HepG2 (cell line): ENCODE measurements around the gene PSMD5. TPM values are rescaled to one million over a fixed set of nuclear protein-coding genes. Genes with fewer than 3 reads are reported as not detected.

Experiments
- CHCHD3 ChIP-seq: sonication (generic); formaldehyde crosslinking; IDR thresholded peaks from 2 replicates; pipeline ENCODE4 v1.8.0; 2022; ENCODE audit warnings: mild to moderate bottlenecking, missing genetic modification reagents, moderate library complexity
- DNMT3B ChIP-seq: conservative IDR thresholded peaks from 2 replicates; pipeline ENCODE4 v1.6.1; 2016; ENCODE audit warnings: missing biosample characterization, control low read depth
- GZF1 ChIP-seq: sonication (generic); formaldehyde crosslinking; IDR thresholded peaks from 2 replicates; pipeline ENCODE4 v1.5.1; 2020; ENCODE audit warnings: mild to moderate bottlenecking, missing genetic modification reagents
- PHF21A ChIP-seq: sonication (generic); formaldehyde crosslinking; IDR thresholded peaks from 2 replicates; pipeline ENCODE4 v1.5.0; 2020; ENCODE audit warnings: mild to moderate bottlenecking, missing genetic modification reagents
- RFX5 ChIP-seq: IDR thresholded peaks from 2 replicates; pipeline ENCODE4 v1.6.1; 2011; ENCODE audit warnings: low read depth, low read length, improper control_type of control experiment
- SNAPC2 ChIP-seq: sonication (generic); formaldehyde crosslinking; IDR thresholded peaks from 2 replicates; pipeline ENCODE4 v1.8.1; 2022; ENCODE audit warnings: mild to moderate bottlenecking, missing genetic modification reagents
- YEATS2 ChIP-seq: sonication (generic); formaldehyde crosslinking; IDR thresholded peaks from 2 replicates; pipeline ENCODE4 v1.4.0; 2020; ENCODE audit warnings: missing genetic modification reagents, borderline replicate concordance
- ZBTB38 ChIP-seq: sonication (generic); formaldehyde crosslinking; IDR thresholded peaks from 2 replicates; pipeline ENCODE4 v1.5.1; 2020; ENCODE audit warnings: mild to moderate bottlenecking, missing genetic modification reagents
- ZNF136 ChIP-seq: sonication (generic); formaldehyde crosslinking; IDR thresholded peaks from 2 replicates; pipeline ENCODE4 v1.8.1; 2022; ENCODE audit warnings: low read depth, mild to moderate bottlenecking, moderate library complexity, missing genetic modification reagents
- ZNF850 ChIP-seq: sonication (generic); formaldehyde crosslinking; conservative IDR thresholded peaks from 2 replicates; pipeline ENCODE4 v1.9.0; 2021; ENCODE audit warnings: mild to moderate bottlenecking, missing genetic modification reagents
- polyA plus RNA-seq, 8 experiments: library from polyadenylated mRNA; depleted of rRNA in 3 of 8; stranded (reverse) in 7 of 8; unstranded in 1 of 8; fragments of >200 nt; fragmentation: Illumina TruSeq in 4 of 8; extraction: Trizol in 4 of 8; gene quantifications; 2 replicates each; pipeline versions ENCODE4 v1.2.1 to v1.2.3, GENCODE V29; 2011 to 2016; ENCODE audit warnings: low read depth in 4 of 8, missing spikeins in 1 of 8, mixed read lengths in 1 of 8; ENCODE audit not compliant: insufficient read depth in 1 of 8
- total RNA-seq, 5 experiments: library from RNA; depleted of rRNA; stranded (reverse); fragments of >200 nt; fragmentation: Illumina TruSeq; extraction: Trizol; gene quantifications; 2 replicates each; pipeline ENCODE4 v1.2.3, GENCODE V29; 2016; ENCODE audit warnings: low read depth in 1 of 5
- TF ChIP-seq, protein P1 (sequence below): sonication (generic); formaldehyde crosslinking; IDR thresholded peaks from 2 replicates; pipeline ENCODE4 v1.4.0; 2020; ENCODE audit warnings: missing genetic modification reagents
- TF ChIP-seq, protein P2 (sequence below): sonication (generic); formaldehyde crosslinking; IDR thresholded peaks from 2 replicates; pipeline ENCODE4 v1.4.0; 2020; ENCODE audit warnings: missing genetic modification reagents
- TF ChIP-seq, protein P3 (sequence below): sonication (generic); formaldehyde crosslinking; IDR thresholded peaks from 2 replicates; pipeline ENCODE4 v1.5.1; 2020; ENCODE audit warnings: mild to moderate bottlenecking, missing genetic modification reagents, borderline replicate concordance
- TF ChIP-seq, protein P4 (sequence below): sonication (generic); formaldehyde crosslinking; IDR thresholded peaks from 2 replicates; pipeline ENCODE4 v1.8.0; 2022; ENCODE audit warnings: mild to moderate bottlenecking, missing genetic modification reagents, moderate library complexity
- TF ChIP-seq, protein P5 (sequence below): sonication (generic); formaldehyde crosslinking; IDR thresholded peaks from 2 replicates; pipeline ENCODE4 v1.5.0; 2020; ENCODE audit warnings: mild to moderate bottlenecking, missing genetic modification reagents
- TF ChIP-seq, protein P6 (sequence below): sonication (generic); formaldehyde crosslinking; IDR thresholded peaks from 2 replicates; pipeline ENCODE4 v1.4.0; 2020; ENCODE audit warnings: missing genetic modification reagents

The PSMD5 gene
- total and polyA plus RNA-seq, 2 of the 13 experiments (the other 11 are each of a cell fraction or from before 2014, with no cell fraction given) = 12.7 to 18.1 TPM

DNA sequence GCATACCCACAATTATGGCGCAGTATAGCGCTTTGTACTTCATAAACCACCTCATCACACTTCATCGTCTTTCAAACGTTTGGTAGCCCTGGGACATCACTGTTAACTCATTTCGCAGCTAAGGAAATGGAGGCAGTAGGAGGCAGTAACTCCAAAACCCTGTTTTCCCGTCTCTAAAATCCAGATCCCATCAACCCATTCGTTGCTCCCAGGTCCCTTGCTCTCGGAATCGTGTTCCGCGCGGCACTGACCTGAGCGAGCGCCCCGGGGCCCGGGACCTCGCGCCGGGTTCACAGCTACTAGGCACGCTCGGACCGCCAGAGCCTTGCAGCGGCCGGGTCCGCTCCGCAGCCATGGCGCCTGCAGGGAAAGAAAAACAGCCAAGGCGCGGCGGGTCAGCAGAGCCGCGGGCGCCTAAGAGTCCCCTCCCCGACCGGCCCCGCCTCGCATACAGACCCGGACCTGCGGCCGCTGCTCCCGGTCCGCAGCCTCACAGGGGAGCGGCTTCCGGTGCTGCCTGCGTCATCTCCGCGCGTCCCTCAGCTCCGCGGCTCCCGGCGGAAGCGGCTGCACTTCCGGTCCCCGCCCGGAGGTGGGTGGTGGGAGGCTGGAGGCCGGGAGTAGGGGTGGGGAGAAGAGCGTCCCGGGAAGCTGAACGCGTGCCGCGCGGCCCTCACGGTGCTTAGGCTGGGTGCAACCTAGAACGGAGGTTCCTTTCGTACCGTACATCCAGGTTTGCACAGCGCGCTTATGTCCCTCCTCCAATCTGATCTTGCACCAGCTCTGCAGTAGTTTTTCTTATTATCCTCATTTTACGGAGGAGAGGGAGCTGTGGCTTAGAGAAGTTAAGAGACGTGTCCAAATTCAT is 49.6 kb downstream of the PSMD5 start, which contains the start of gene FBXW2 (continued):
- TF ChIP-seq CHCHD3 (no peak), RFX5 (no peak), PHF21A (CRISPR knock-in tag) (no peak), ZNF850 (0 out of 2 replicates have a peak, but pooled peaks have one; percentile 45), SNAPC2 (0 out of 2 replicates have a peak, but pooled peaks have one; percentile 66), YEATS2 (CRISPR knock-in tag) (peak; percentile 98), DNMT3B (no peak; the same call in 1 of the 2 replicates), ZBTB38 (peak; percentile 71), ZNF136 (CRISPR knock-in tag) (no peak), GZF1 (CRISPR knock-in tag) (peak; percentile 64; the same call in 1 of the 2 replicates)
- TF ChIP-seq, protein P1, sequence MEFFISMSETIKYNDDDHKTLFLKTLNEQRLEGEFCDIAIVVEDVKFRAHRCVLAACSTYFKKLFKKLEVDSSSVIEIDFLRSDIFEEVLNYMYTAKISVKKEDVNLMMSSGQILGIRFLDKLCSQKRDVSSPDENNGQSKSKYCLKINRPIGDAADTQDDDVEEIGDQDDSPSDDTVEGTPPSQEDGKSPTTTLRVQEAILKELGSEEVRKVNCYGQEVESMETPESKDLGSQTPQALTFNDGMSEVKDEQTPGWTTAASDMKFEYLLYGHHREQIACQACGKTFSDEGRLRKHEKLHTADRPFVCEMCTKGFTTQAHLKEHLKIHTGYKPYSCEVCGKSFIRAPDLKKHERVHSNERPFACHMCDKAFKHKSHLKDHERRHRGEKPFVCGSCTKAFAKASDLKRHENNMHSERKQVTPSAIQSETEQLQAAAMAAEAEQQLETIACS (CRISPR knock-in tag) = no peak
- TF ChIP-seq, protein P2, sequence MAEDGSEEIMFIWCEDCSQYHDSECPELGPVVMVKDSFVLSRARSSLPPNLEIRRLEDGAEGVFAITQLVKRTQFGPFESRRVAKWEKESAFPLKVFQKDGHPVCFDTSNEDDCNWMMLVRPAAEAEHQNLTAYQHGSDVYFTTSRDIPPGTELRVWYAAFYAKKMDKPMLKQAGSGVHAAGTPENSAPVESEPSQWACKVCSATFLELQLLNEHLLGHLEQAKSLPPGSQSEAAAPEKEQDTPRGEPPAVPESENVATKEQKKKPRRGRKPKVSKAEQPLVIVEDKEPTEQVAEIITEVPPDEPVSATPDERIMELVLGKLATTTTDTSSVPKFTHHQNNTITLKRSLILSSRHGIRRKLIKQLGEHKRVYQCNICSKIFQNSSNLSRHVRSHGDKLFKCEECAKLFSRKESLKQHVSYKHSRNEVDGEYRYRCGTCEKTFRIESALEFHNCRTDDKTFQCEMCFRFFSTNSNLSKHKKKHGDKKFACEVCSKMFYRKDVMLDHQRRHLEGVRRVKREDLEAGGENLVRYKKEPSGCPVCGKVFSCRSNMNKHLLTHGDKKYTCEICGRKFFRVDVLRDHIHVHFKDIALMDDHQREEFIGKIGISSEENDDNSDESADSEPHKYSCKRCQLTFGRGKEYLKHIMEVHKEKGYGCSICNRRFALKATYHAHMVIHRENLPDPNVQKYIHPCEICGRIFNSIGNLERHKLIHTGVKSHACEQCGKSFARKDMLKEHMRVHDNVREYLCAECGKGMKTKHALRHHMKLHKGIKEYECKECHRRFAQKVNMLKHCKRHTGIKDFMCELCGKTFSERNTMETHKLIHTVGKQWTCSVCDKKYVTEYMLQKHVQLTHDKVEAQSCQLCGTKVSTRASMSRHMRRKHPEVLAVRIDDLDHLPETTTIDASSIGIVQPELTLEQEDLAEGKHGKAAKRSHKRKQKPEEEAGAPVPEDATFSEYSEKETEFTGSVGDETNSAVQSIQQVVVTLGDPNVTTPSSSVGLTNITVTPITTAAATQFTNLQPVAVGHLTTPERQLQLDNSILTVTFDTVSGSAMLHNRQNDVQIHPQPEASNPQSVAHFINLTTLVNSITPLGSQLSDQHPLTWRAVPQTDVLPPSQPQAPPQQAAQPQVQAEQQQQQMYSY (CRISPR knock-in tag) = peak; percentile 57; the same call in 1 of the 2 replicates
- TF ChIP-seq, protein P3, sequence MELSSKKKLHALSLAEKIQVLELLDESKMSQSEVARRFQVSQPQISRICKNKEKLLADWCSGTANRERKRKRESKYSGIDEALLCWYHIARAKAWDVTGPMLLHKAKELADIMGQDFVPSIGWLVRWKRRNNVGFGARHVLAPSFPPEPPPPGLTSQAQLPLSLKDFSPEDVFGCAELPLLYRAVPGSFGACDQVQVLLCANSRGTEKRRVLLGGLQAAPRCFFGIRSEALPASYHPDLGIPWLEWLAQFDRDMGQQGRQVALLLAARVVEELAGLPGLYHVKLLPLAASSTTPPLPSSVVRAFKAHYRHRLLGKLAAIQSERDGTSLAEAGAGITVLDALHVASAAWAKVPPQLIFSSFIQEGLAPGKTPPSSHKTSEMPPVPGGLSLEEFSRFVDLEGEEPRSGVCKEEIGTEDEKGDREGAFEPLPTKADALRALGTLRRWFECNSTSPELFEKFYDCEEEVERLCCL (CRISPR knock-in tag) = no peak
- TF ChIP-seq, protein P4, sequence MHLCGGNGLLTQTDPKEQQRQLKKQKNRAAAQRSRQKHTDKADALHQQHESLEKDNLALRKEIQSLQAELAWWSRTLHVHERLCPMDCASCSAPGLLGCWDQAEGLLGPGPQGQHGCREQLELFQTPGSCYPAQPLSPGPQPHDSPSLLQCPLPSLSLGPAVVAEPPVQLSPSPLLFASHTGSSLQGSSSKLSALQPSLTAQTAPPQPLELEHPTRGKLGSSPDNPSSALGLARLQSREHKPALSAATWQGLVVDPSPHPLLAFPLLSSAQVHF = 0 out of 2 replicates have a peak, but pooled peaks have one; percentile 31
- TF ChIP-seq, protein P5, sequence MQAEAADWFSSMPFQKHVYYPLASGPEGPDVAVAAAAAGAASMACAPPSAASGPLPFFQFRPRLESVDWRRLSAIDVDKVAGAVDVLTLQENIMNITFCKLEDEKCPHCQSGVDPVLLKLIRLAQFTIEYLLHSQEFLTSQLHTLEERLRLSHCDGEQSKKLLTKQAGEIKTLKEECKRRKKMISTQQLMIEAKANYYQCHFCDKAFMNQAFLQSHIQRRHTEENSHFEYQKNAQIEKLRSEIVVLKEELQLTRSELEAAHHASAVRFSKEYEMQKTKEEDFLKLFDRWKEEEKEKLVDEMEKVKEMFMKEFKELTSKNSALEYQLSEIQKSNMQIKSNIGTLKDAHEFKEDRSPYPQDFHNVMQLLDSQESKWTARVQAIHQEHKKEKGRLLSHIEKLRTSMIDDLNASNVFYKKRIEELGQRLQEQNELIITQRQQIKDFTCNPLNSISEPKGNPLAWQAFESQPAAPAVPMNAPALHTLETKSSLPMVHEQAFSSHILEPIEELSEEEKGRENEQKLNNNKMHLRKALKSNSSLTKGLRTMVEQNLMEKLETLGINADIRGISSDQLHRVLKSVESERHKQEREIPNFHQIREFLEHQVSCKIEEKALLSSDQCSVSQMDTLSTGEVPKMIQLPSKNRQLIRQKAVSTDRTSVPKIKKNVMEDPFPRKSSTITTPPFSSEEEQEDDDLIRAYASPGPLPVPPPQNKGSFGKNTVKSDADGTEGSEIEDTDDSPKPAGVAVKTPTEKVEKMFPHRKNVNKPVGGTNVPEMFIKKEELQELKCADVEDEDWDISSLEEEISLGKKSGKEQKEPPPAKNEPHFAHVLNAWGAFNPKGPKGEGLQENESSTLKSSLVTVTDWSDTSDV = no peak
- TF ChIP-seq, protein P6, sequence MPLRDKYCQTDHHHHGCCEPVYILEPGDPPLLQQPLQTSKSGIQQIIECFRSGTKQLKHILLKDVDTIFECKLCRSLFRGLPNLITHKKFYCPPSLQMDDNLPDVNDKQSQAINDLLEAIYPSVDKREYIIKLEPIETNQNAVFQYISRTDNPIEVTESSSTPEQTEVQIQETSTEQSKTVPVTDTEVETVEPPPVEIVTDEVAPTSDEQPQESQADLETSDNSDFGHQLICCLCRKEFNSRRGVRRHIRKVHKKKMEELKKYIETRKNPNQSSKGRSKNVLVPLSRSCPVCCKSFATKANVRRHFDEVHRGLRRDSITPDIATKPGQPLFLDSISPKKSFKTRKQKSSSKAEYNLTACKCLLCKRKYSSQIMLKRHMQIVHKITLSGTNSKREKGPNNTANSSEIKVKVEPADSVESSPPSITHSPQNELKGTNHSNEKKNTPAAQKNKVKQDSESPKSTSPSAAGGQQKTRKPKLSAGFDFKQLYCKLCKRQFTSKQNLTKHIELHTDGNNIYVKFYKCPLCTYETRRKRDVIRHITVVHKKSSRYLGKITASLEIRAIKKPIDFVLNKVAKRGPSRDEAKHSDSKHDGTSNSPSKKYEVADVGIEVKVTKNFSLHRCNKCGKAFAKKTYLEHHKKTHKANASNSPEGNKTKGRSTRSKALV = peak; percentile 78
